ENCODE data around the gene SDHAF4.
"Not testable (repeated sequence)": the region's sequence is repeated elsewhere in the genome, so short reads cannot be mapped to it uniquely, and the experiment has no call there.

The SDHAF4 gene

GRCh38 chr6:70551566-70551965, 15.2 kb upstream of the SDHAF4 start:
- Histone ChIP-seq H3K27ac (ENCODE audit: low read length) (no peak overlapping the region), H3K9ac (ENCODE audit: low read length) (no peak overlapping the region), H3K27me3 (ENCODE audit: control insufficient read depth, insufficient read depth, low read length) (no peaks in the 10 kb centered on the region), H3K4me1 (ENCODE audit: control insufficient read depth, low read depth, low read length) (peaks cover 17% of the 10 kb centered on the region), H3K9me3 (ENCODE audit: control insufficient read depth, low read depth, low read length) (no peaks in the 10 kb centered on the region), H3K36me3 (ENCODE audit: control insufficient read depth, low read depth, low read length) (no peaks in the 10 kb centered on the region), H3K4me3 (ENCODE audit: low read length) (no peak overlapping the region)

GRCh38 chr6:70552286-70552940, 14.3 kb upstream of the SDHAF4 start:
- not testable (repeated sequence) for H3K4me1 ChIP-seq (ENCODE audit: control insufficient read depth, low read depth, low read length); H3K36me3 ChIP-seq (ENCODE audit: control insufficient read depth, low read depth, low read length); H3K9me3 ChIP-seq (ENCODE audit: control insufficient read depth, low read depth, low read length); H3K27ac ChIP-seq (ENCODE audit: low read length); H3K27me3 ChIP-seq (ENCODE audit: control insufficient read depth, insufficient read depth, low read length); H3K4me3 ChIP-seq (ENCODE audit: low read length); H3K9ac ChIP-seq (ENCODE audit: low read length)

- Histone ChIP-seq H3K36me3 (ENCODE audit: control insufficient read depth, low read depth, low read length) (no peaks in the 10 kb centered on the region), H3K27me3 (ENCODE audit: control insufficient read depth, insufficient read depth, low read length) (no peaks in the 10 kb centered on the region), H3K9ac (ENCODE audit: low read length) (no peak overlapping the region), H3K4me1 (ENCODE audit: control insufficient read depth, low read depth, low read length) (peaks cover 4% of the 10 kb centered on the region), H3K27ac (ENCODE audit: low read length) (no peak overlapping the region), H3K4me3 (ENCODE audit: low read length) (no peak overlapping the region), H3K9me3 (ENCODE audit: control insufficient read depth, low read depth, low read length) (no peaks in the 10 kb centered on the region)
Measured at GRCh38 chr6:70552974-70553373, 13.8 kb upstream of the SDHAF4 start.

GRCh38 chr6:70557998-70558397, 8.7 kb upstream of the SDHAF4 start:
- Histone ChIP-seq H3K9ac (ENCODE audit: low read length) (no peak overlapping the region), H3K4me1 (ENCODE audit: control insufficient read depth, low read depth, low read length) (no peaks in the 10 kb centered on the region), H3K9me3 (ENCODE audit: control insufficient read depth, low read depth, low read length) (no peaks in the 10 kb centered on the region), H3K27me3 (ENCODE audit: control insufficient read depth, insufficient read depth, low read length) (no peaks in the 10 kb centered on the region), H3K27ac (ENCODE audit: low read length) (no peak overlapping the region), H3K4me3 (ENCODE audit: low read length) (no peak overlapping the region), H3K36me3 (ENCODE audit: control insufficient read depth, low read depth, low read length) (no peaks in the 10 kb centered on the region)

GRCh38 chr6:70562401-70562800, 4.3 kb upstream of the SDHAF4 start:
- H3K9me3 ChIP-seq (ENCODE audit: control insufficient read depth, low read depth, low read length); H3K9ac ChIP-seq (ENCODE audit: low read length); H3K27ac ChIP-seq (ENCODE audit: low read length); H3K36me3 ChIP-seq (ENCODE audit: control insufficient read depth, low read depth, low read length); H3K4me3 ChIP-seq (ENCODE audit: low read length); H3K27me3 ChIP-seq (ENCODE audit: control insufficient read depth, insufficient read depth, low read length): not testable (repeated sequence)
- peaks cover 11% of the 10 kb centered on the region for H3K4me1 ChIP-seq (ENCODE audit: control insufficient read depth, low read depth, low read length)

GRCh38 chr6:70563530-70563929, 3.2 kb upstream of the SDHAF4 start:
- H3K36me3 ChIP-seq (ENCODE audit: control insufficient read depth, low read depth, low read length): no peaks in the 10 kb centered on the region
- H3K27me3 ChIP-seq (ENCODE audit: control insufficient read depth, insufficient read depth, low read length): no peaks in the 10 kb centered on the region
- H3K4me1 ChIP-seq (ENCODE audit: control insufficient read depth, low read depth, low read length): peaks cover 11% of the 10 kb centered on the region
- no peaks in the 10 kb centered on the region for H3K9me3 ChIP-seq (ENCODE audit: control insufficient read depth, low read depth, low read length)
- H3K27ac ChIP-seq (ENCODE audit: low read length): no peak overlapping the region
- no peak overlapping the region for H3K4me3 ChIP-seq (ENCODE audit: low read length)
- H3K9ac ChIP-seq (ENCODE audit: low read length): no peak overlapping the region

GRCh38 chr6:70574643-70575042, 7.9 kb downstream of the SDHAF4 start:
- H3K4me1 ChIP-seq (ENCODE audit: control insufficient read depth, low read depth, low read length): no peaks in the 10 kb centered on the region
- H3K4me3 ChIP-seq (ENCODE audit: low read length): no peak overlapping the region
- H3K27ac ChIP-seq (ENCODE audit: low read length): no peak overlapping the region
- no peak overlapping the region for H3K9ac ChIP-seq (ENCODE audit: low read length)
- no peaks in the 10 kb centered on the region for H3K9me3 ChIP-seq (ENCODE audit: control insufficient read depth, low read depth, low read length)
- H3K27me3 ChIP-seq (ENCODE audit: control insufficient read depth, insufficient read depth, low read length): no peaks in the 10 kb centered on the region
- peaks cover 3% of the 10 kb centered on the region for H3K36me3 ChIP-seq (ENCODE audit: control insufficient read depth, low read depth, low read length)

GRCh38 chr6:70575899-70576495, 9.3 kb downstream of the SDHAF4 start:
- Histone ChIP-seq H3K4me3 (ENCODE audit: low read length) (no peak overlapping the region), H3K9me3 (ENCODE audit: control insufficient read depth, low read depth, low read length) (no peaks in the 10 kb centered on the region), H3K9ac (ENCODE audit: low read length) (no peak overlapping the region), H3K27ac (ENCODE audit: low read length) (no peak overlapping the region), H3K36me3 (ENCODE audit: control insufficient read depth, low read depth, low read length) (peaks cover 13% of the 10 kb centered on the region), H3K27me3 (ENCODE audit: control insufficient read depth, insufficient read depth, low read length) (no peaks in the 10 kb centered on the region), H3K4me1 (ENCODE audit: control insufficient read depth, low read depth, low read length) (no peaks in the 10 kb centered on the region)

- H3K4me1 ChIP-seq (ENCODE audit: control insufficient read depth, low read depth, low read length): no peaks in the 10 kb centered on the region
Measured at GRCh38 chr6:70586114-70586513, 19.4 kb downstream of the SDHAF4 start.

GRCh38 chr6:70590400-70590799, 23.7 kb downstream of the SDHAF4 start:
- H3K9me3 ChIP-seq (ENCODE audit: control insufficient read depth, low read depth, low read length): no peaks in the 10 kb centered on the region
- no peaks in the 10 kb centered on the region for H3K27me3 ChIP-seq (ENCODE audit: control insufficient read depth, insufficient read depth, low read length)
- H3K4me1 ChIP-seq (ENCODE audit: control insufficient read depth, low read depth, low read length): no peaks in the 10 kb centered on the region
- H3K27ac ChIP-seq (ENCODE audit: low read length): no peak overlapping the region
- no peak overlapping the region for H3K4me3 ChIP-seq (ENCODE audit: low read length)
- no peaks in the 10 kb centered on the region for H3K36me3 ChIP-seq (ENCODE audit: control insufficient read depth, low read depth, low read length)
- no peak overlapping the region for H3K9ac ChIP-seq (ENCODE audit: low read length)

More at GRCh38 chr6:70586114-70586513, 19.4 kb downstream of the SDHAF4 start:
- no peaks in the 10 kb centered on the region for H3K9me3 ChIP-seq (ENCODE audit: control insufficient read depth, low read depth, low read length)
- no peak overlapping the region for H3K4me3 ChIP-seq (ENCODE audit: low read length)
- H3K36me3 ChIP-seq (ENCODE audit: control insufficient read depth, low read depth, low read length): peaks cover 12% of the 10 kb centered on the region
- no peak overlapping the region for H3K9ac ChIP-seq (ENCODE audit: low read length)
- H3K27me3 ChIP-seq (ENCODE audit: control insufficient read depth, insufficient read depth, low read length): no peaks in the 10 kb centered on the region
- H3K27ac ChIP-seq (ENCODE audit: low read length): no peak overlapping the region

- no peak overlapping the region for H3K9ac ChIP-seq (ENCODE audit: low read length)
- H3K27me3 ChIP-seq (ENCODE audit: control insufficient read depth, insufficient read depth, low read length): no peaks in the 10 kb centered on the region
- no peaks in the 10 kb centered on the region for H3K4me1 ChIP-seq (ENCODE audit: control insufficient read depth, low read depth, low read length)
- no peaks in the 10 kb centered on the region for H3K36me3 ChIP-seq (ENCODE audit: control insufficient read depth, low read depth, low read length)
- H3K27ac ChIP-seq (ENCODE audit: low read length): no peak overlapping the region
- H3K9me3 ChIP-seq (ENCODE audit: control insufficient read depth, low read depth, low read length): no peaks in the 10 kb centered on the region
- H3K4me3 ChIP-seq (ENCODE audit: low read length): no peak overlapping the region
Measured at GRCh38 chr6:70592391-70593117, 25.8 kb downstream of the SDHAF4 start.

- Histone ChIP-seq H3K36me3 (ENCODE audit: control insufficient read depth, low read depth, low read length) (no peaks in the 10 kb centered on the region), H3K27me3 (ENCODE audit: control insufficient read depth, insufficient read depth, low read length) (no peaks in the 10 kb centered on the region), H3K27ac (ENCODE audit: low read length) (no peak overlapping the region), H3K9ac (ENCODE audit: low read length) (no peak overlapping the region), H3K4me1 (ENCODE audit: control insufficient read depth, low read depth, low read length) (no peaks in the 10 kb centered on the region), H3K4me3 (ENCODE audit: low read length) (no peak overlapping the region), H3K9me3 (ENCODE audit: control insufficient read depth, low read depth, low read length) (no peaks in the 10 kb centered on the region)
Measured at GRCh38 chr6:70593118-70593486, 26.4 kb downstream of the SDHAF4 start.

All from iPS-18a (cell line).